Kidney (tissue), 14 donors: ENCODE data around the gene NOX5. TPM values are rescaled to one million over a fixed set of nuclear protein-coding genes. Genes with fewer than 3 reads are reported as not detected.

ENCODE experiments used
- DNase-seq, 5 donors: peaks; one replicate each; pipeline ENCODE4 v3.0.0-alpha.2; 2013 to 2020
- FAIRE-seq: peaks from 2 replicates; lab custom pipeline; 2012; peaks lifted over from hg19 to GRCh38; lab: Jason Lieb, UNC
- H3K27ac ChIP-seq, 2 donors: one replicate each; pipeline ENCODE4 v1.7.0; 2013; ENCODE audit warnings: low read depth in 2 of 2, low read length in 2 of 2, inconsistent platforms in 1 of 2
- H3K27me3 ChIP-seq: one replicate; pipeline ENCODE4 v1.7.1; 2013; ENCODE audit warnings: low read length, inconsistent platforms; ENCODE audit not compliant: control insufficient read depth, insufficient read depth
- H3K36me3 ChIP-seq, 3 donors: one replicate each; pipeline versions ENCODE4 v1.7.0 to v1.7.1; 2013; ENCODE audit warnings: low read length in 3 of 3, control low read depth in 1 of 3, inconsistent platforms in 1 of 3; ENCODE audit not compliant: insufficient read depth in 3 of 3, control insufficient read depth in 2 of 3
- H3K4me1 ChIP-seq, 3 donors: one replicate each; pipeline versions ENCODE4 v1.7.0 to v1.7.1; 2013; ENCODE audit warnings: low read length in 3 of 3, inconsistent platforms in 1 of 3, low read depth in 1 of 3; ENCODE audit not compliant: control insufficient read depth in 2 of 3, insufficient read depth in 2 of 3
- H3K4me3 ChIP-seq, 3 donors: one replicate each; pipeline versions ENCODE4 v1.7.0 to v1.8.1; 2013; ENCODE audit warnings: low read length in 3 of 3, control low read depth in 1 of 3, inconsistent platforms in 1 of 3
- H3K9ac ChIP-seq, 3 donors: one replicate each; pipeline versions ENCODE4 v1.7.0 to v1.7.1; 2013; ENCODE audit warnings: low read length in 3 of 3, control low read depth in 1 of 3, inconsistent platforms in 1 of 3
- H3K9me3 ChIP-seq, 3 donors: one replicate each; pipeline versions ENCODE4 v1.7.0 to v1.7.1; 2013; ENCODE audit warnings: low read length in 3 of 3, control low read depth in 1 of 3, inconsistent platforms in 1 of 3; ENCODE audit not compliant: control insufficient read depth in 2 of 3, insufficient read depth in 1 of 3
- CTCF ChIP-seq: IDR thresholded peaks from 3 replicates; pipeline ENCODE4 v1.5.1; 2012; ENCODE audit warnings: mild to moderate bottlenecking, moderate library complexity, borderline replicate concordance; ENCODE audit not compliant: insufficient read depth; ENCODE audit errors: extremely low read depth
- intact Hi-C: fragments of 100-400 bp; cut with DNase I; formaldehyde crosslinking; loops from one replicate; pipeline ENCODE4 v1.11.1; 2022
- polyA plus RNA-seq: library from polyadenylated mRNA; stranded (reverse); fragments of 350-450 nt; fragmentation: Illumina TruSeq; extraction: RNeasy Lipid Tissue Mini Kit (QIAGEN cat#74804); gene quantifications from one replicate; pipeline ENCODE4 v1.2.3, GENCODE V29; 2014; ENCODE audit warnings: low read depth, low replicate concordance; ENCODE audit not compliant: insufficient read depth
- total RNA-seq: library from RNA; stranded (reverse); fragmentation: NEBNext Ultra II Directional; extraction: Animal tissue kit (Norgen Biotek cat#: 25700); gene quantifications from one replicate; pipeline ENCODE4 v1.2.1, GENCODE V29; 2021
- donor health status: control.
- donor health status: control.
- donor health status: control.
- donor health status: control.
- donor health status: control.
- donor health status: DM: yes; HTN: yes; CAD: no.
- donor health status: Normal renal cell carcinoma (clear cell type).

The NOX5 gene
- total and polyA plus RNA-seq, 2 donors from 2014 or later, result 0.19 to 0.60 TPM

DNA sequence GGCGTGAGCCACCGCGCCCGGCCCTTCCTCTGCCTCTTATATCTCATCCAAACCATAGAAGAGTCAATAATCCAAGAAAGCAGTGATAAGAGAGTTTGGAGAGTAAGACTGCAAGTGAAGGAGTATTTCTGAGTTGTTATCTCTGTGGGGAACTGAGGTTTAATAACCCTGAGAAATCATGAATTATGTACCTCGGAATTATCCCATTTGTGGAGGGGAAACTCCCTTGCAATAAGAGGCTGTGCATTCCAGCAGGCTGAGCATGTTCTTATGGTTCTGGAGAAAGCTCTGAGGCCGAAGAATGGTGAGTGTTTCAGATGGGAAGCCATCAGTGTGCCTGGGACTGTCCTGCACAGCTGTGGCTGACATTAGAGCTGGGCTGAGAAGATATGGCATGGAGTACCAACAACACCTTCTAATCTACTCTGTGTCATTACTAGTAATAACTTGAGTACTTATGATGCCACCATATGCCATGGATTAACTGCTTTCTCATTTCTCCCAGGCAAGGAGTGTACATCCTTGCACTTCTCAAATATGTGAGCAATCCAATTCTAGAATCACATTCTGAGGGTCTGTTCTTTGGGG lies 31.4 kb upstream of the NOX5 start:
- Histone ChIP-seq H3K9me3 (peaks cover 0 to 2% (median 0%) of the 10 kb centered on the region in 3 donors), H3K27me3 (no peaks in the 10 kb centered on the region), H3K4me1 (no peaks in the 10 kb centered on the region), H3K9ac (no peak overlapping the region), H3K27ac (no peak overlapping the region), H3K4me3 (no peak overlapping the region), H3K36me3 (no peaks in the 10 kb centered on the region)
- TF ChIP-seq CTCF, result no peak
- intact Hi-C loops, result no loop called here
- FAIRE-seq (no peak), DNase-seq (no peak)

- Histone ChIP-seq H3K36me3 (no peaks in the 10 kb centered on the region), H3K9ac (no peak overlapping the region), H3K27me3 (no peaks in the 10 kb centered on the region), H3K9me3 (no peaks in the 10 kb centered on the region), H3K4me3 (no peak overlapping the region), H3K27ac (no peak overlapping the region), H3K4me1 (no peaks in the 10 kb centered on the region)
- intact Hi-C loops, result no loop called here
- DNase-seq (peak in 3 of 5 donors; percentile 39 to 89 (median 86)), FAIRE-seq (no peak)
- no peak for TF ChIP-seq CTCF
Observed at GRCh38 chr15:68983961-68984481, 30.5 kb upstream of the NOX5 start.

- no peaks in the 10 kb centered on the region for H3K27me3 ChIP-seq
- H3K9ac ChIP-seq, result no peak overlapping the region
- intact Hi-C loops, result no loop called here
- no peaks in the 10 kb centered on the region for H3K36me3 ChIP-seq
- FAIRE-seq (no peak), DNase-seq (no peak)
- H3K27ac ChIP-seq, result no peak overlapping the region
- H3K9me3 ChIP-seq, result no peaks in the 10 kb centered on the region
- no peaks in the 10 kb centered on the region for H3K4me1 ChIP-seq
- H3K4me3 ChIP-seq, result no peak overlapping the region
- no peak for TF ChIP-seq CTCF
Observed at GRCh38 chr15:68984586-68984985, 29.9 kb upstream of the NOX5 start.
